Right lobe of liver (tissue), 6 donors: Measurements from ENCODE around the gene SDF4. TPM values are rescaled to one million over a fixed set of nuclear protein-coding genes. Genes with fewer than 3 reads are reported as not detected.

Source experiments
- ATAC-seq, 4 donors: fragments of 200-7000 bp; cut with Tn5 transposase; one replicate each; pipeline ENCODE4 v1.9.1; 2020; ENCODE audit warnings: mild to moderate bottlenecking in 4 of 4, moderate library complexity in 4 of 4
- DNase-seq, 3 donors: peaks; one replicate each; pipeline ENCODE4 v3.0.0-alpha.2; 2020
- H3K27ac ChIP-seq, 3 donors: fragments of 200-600 bp; one replicate each; pipeline ENCODE4 v1.8.0; 2022
- H3K27me3 ChIP-seq, 2 donors: fragments of 200-600 bp; one replicate each; pipeline ENCODE4 v1.8.0; 2022
- H3K36me3 ChIP-seq, 4 donors: fragments of 200-600 bp; sonication (generic) in 1 of 4; one replicate each; pipeline versions ENCODE4 v1.5.1 to v1.8.0; 2017 to 2022; ENCODE audit warnings: control low read depth in 1 of 4
- H3K4me1 ChIP-seq, 4 donors: fragments of 200-600 bp; sonication (generic) in 1 of 4; one replicate each; pipeline versions ENCODE4 v1.5.1 to v1.8.0; 2017 to 2022; ENCODE audit warnings: control low read depth in 1 of 4
- H3K4me3 ChIP-seq, 3 donors: fragments of 200-600 bp; one replicate each; pipeline ENCODE4 v1.8.0; 2022
- H3K9me3 ChIP-seq, 4 donors: fragments of 200-600 bp; sonication (generic) in 1 of 4; one replicate each; pipeline versions ENCODE4 v1.5.1 to v1.8.0; 2017 to 2022; ENCODE audit warnings: control low read depth in 1 of 4
- POLR2A ChIP-seq: fragments of 450-650 bp; IDR thresholded peaks from one replicate; pipeline ENCODE4 v1.6.1; 2017; ENCODE audit warnings: antibody characterized with exemption, mild to moderate bottlenecking
- WGBS: methylation state at CpG from one replicate; pipeline ENCODE4 v1.1.6; 2018; ENCODE audit warnings: low coverage, low lambda C conversion rate; ENCODE audit not compliant: insufficient coverage; ENCODE audit errors: missing lambda C conversion rate; 5-methylcytosine and 5-hydroxymethylcytosine counted together
- intact Hi-C, 2 donors: fragments of 100-400 bp; cut with DNase I; formaldehyde crosslinking; loops; one replicate each; pipeline versions ENCODE4 v1.11.2 to v1.14.1; 2022
- total RNA-seq, 6 experiments: library from RNA; depleted of rRNA in 2 of 6; stranded (reverse); fragments of >200 nt in 2 of 6; fragmentation: NEBNext Ultra II Directional in 3 of 6; extraction: Animal tissue kit (Norgen Biotek cat#: 25700) in 3 of 6; gene quantifications; one replicate each; pipeline versions ENCODE4 v1.1.0 to v1.2.4, GENCODE V29; 2016 to 2023
- TF ChIP-seq, protein P1 (sequence below), 4 donors: fragments of 200-600 bp in 3 of 4; fragments of 450-650 bp in 1 of 4; IDR thresholded peaks; one replicate each; pipeline versions ENCODE4 v1.5.1 to v1.8.0; 2016 to 2022; ENCODE audit warnings: antibody characterized with exemption in 4 of 4, mild to moderate bottlenecking in 2 of 4
- donor health status: DM: no; HTN: yes; CAD: no.
- donor health status: DM: no; HTN: no; CAD: no.
- donor health status: DM: no; HTN: no; CAD: no.
- donor health status: DM: no; HTN: yes; CAD: no.
- donor health status: DM: no; HTN: yes; CAD: no.

Gene SDF4
- total RNA-seq, 6 experiments from 2014 or later = 112 to 148 (median 142) TPM

DNA sequence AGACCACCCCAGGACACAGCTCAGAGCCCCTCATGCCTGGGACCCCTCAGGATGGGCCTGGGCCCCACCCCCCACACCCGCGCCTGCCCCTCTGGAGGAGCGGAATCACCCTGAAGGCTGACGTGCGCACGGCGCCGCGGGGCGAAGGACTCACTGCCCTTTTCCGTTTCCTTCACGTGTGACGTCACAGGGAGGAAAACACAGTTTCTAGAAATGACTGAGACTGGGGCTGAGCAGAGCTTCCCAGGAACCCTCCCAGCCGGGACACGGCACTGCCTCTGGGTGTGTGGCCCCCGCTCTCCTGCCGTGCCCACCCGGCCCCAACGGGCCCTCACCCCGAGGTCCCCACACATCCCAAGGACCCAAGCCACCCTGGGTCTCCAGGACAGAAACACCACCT is 12.5 kb downstream of the SDF4 start:
- no peak for TF ChIP-seq POLR2A
- TF ChIP-seq, protein P1, sequence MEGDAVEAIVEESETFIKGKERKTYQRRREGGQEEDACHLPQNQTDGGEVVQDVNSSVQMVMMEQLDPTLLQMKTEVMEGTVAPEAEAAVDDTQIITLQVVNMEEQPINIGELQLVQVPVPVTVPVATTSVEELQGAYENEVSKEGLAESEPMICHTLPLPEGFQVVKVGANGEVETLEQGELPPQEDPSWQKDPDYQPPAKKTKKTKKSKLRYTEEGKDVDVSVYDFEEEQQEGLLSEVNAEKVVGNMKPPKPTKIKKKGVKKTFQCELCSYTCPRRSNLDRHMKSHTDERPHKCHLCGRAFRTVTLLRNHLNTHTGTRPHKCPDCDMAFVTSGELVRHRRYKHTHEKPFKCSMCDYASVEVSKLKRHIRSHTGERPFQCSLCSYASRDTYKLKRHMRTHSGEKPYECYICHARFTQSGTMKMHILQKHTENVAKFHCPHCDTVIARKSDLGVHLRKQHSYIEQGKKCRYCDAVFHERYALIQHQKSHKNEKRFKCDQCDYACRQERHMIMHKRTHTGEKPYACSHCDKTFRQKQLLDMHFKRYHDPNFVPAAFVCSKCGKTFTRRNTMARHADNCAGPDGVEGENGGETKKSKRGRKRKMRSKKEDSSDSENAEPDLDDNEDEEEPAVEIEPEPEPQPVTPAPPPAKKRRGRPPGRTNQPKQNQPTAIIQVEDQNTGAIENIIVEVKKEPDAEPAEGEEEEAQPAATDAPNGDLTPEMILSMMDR (IDR thresholded peaks at IDR 0.05) = no peak
- H3K4me1 ChIP-seq = no peaks in the 10 kb centered on the region
- H3K9me3 ChIP-seq = no peaks in the 10 kb centered on the region
- H3K36me3 ChIP-seq = peaks cover 0 to 63% (median 10%) of the 10 kb centered on the region in 4 donors
- no peak overlapping the region for H3K27ac ChIP-seq
- intact Hi-C loops = no loop called here
- 80% methylated on average over 1 of the region's 20 CpGs for WGBS
- no peak for ATAC-seq
- no peaks in the 10 kb centered on the region for H3K27me3 ChIP-seq
- H3K4me3 ChIP-seq = no peak overlapping the region
- no peak for DNase-seq

DNA sequence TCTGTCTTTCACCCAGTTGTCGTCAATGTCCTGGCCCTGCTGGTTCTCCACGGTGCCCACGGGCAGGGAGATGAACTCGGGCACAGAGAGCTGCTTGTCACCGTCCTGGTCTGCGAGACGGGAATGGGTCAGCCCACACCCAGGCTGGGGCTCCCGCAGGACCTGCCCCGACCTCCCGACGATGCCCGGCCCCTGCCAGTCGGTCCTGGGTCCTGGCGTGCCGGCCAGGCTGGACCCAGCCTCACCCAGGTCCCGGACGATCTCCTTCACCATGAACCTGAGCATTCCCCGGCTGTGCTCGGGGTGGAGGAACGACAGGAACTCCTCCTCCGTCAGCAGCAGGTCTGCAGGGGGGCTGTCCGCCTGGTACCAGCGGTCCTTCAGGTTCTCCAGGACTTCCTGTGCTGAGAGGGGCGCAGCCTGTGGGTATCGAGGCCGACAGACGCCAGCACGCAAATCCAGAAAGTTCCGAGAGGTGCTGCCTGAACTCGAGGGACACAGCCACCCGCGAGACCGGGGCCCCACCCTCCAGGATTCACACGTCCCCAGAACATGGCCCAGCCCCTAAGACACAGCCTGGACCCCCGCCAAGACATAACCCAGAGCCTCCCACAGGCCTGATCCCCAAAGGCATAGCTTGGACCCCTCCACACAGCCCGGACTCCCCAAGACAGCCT is 13.1 kb downstream of the SDF4 start:
- peaks cover 0 to 56% (median 10%) of the 10 kb centered on the region in 4 donors for H3K36me3 ChIP-seq
- H3K27me3 ChIP-seq = no peaks in the 10 kb centered on the region
- WGBS = 96% methylated on average over 10 of the region's 36 CpGs
- H3K27ac ChIP-seq = no peak overlapping the region
- no peaks in the 10 kb centered on the region for H3K4me1 ChIP-seq
- TF ChIP-seq POLR2A = no peak
- TF ChIP-seq, protein P1 (IDR thresholded peaks at IDR 0.05) = no peak
- DNase-seq (no peak), ATAC-seq (no peak)
- intact Hi-C loops = no loop called here
- no peaks in the 10 kb centered on the region for H3K9me3 ChIP-seq
- H3K4me3 ChIP-seq = no peak overlapping the region

DNA sequence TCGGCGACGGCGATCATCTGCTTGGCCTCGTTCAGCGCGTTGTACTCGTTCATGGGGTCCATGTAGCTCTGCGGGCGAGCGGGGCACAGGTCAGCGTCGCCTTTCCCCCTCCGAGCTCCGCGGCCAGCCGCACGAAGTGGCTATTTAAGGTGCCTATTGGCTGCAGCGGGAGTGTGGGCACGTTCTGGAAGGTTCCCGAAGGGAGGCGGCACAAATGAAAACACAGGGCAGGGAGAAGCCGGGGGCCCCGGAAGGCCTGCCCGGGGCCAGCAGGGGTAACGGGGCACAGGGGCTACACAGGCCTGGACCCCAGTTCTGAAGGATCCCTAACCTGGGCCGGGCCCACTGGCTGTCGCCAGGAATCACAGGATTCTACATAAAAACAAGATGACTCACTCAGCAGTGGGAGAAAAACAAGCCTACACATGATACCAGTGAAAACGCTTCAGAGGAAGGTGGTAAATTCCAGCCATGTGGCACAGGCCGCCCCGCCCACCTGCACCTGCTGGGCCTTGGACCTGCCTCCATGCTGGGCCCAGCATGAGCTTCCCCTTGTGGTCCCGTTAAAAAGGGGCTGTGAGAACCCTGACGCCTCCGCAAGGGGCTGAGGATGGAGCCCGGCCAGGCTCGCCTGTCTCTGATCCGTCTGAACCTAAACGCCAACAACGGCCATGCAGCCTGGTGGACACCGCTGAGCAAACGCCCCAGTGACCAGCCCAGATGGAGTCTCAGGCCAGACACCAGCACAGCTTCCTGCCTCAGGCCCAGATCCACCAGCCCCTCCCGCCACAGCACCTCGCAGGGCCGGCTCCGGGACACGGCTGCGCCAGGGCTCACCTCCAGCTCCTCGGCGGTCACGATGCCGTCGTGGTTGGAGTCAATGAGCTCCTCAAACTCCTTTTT is 13.9 kb downstream of the SDF4 start:
- no peak overlapping the region for H3K4me3 ChIP-seq
- intact Hi-C loops = no loop called here
- peaks cover 0 to 49% (median 9%) of the 10 kb centered on the region in 4 donors for H3K36me3 ChIP-seq
- H3K9me3 ChIP-seq = no peaks in the 10 kb centered on the region
- H3K27ac ChIP-seq = no peak overlapping the region
- ATAC-seq (no peak), DNase-seq (no peak)
- TF ChIP-seq, protein P1 (IDR thresholded peaks at IDR 0.05) = no peak
- TF ChIP-seq POLR2A = no peak
- no peaks in the 10 kb centered on the region for H3K27me3 ChIP-seq
- H3K4me1 ChIP-seq = no peaks in the 10 kb centered on the region
- WGBS = 97% methylated on average over 13 of the region's 52 CpGs

DNA sequence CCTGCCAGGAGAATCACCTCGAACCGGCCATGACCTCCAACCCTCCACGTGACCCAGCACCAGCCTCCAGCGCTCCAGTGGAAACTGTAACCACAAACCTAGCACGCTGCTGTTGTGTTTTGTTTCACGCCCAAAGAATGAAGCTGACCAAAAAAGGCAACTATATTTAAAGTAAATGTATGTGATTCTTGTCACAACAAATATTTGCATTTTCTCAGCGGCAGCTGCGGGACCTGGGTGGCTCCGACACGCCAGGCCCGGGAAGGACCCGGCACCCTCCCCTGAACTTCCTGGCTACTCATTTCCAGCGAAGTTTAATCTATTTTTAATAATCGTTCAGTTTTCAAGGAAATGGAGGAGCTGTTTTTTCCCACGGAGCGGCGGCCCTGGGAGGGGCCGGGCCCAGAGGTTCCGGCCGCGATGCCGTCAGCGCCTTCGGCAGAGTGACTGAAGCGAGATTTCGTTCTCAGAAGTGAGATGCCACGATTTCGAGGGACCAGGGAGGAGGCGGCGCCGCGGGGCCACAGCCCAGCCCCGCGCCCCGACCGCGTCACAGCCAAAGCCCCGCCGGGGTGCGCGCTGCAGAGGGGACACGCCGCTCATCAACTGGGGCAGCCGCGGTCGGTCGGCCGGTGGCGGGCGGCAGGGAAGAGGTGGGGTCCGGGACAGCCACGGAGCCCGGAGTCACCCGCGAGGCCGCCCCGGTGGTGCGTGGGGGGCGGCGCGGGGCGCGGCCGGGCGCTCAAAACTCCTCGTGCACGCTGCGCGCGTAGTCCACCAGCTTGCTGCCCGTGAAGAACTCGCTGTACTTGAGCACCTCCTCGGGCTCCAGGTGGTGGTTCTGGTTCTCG is 14.8 kb downstream of the SDF4 start:
- WGBS = 67% methylated on average over 22 of the region's 74 CpGs
- TF ChIP-seq, protein P1 (IDR thresholded peaks at IDR 0.05) = no peak
- TF ChIP-seq POLR2A = no peak
- peaks cover 0 to 41% (median 9%) of the 10 kb centered on the region in 4 donors for H3K36me3 ChIP-seq
- H3K27ac ChIP-seq = no peak overlapping the region
- no peak for ATAC-seq
- intact Hi-C loops = no loop called here
- no peak overlapping the region for H3K4me3 ChIP-seq
- H3K27me3 ChIP-seq = no peaks in the 10 kb centered on the region
- no peaks in the 10 kb centered on the region for H3K4me1 ChIP-seq
- no peaks in the 10 kb centered on the region for H3K9me3 ChIP-seq
- DNase-seq = no peak
